HepG2 (cell line): ENCODE results near the gene TGM5. TPM values are rescaled to one million over a fixed set of nuclear protein-coding genes. Genes with fewer than 3 reads are reported as not detected.
A peak's percentile ranks its signal among the peaks of the same experiment; 100 is the strongest.

Experiments
- AKAP8 ChIP-seq: sonication (generic); formaldehyde crosslinking; IDR thresholded peaks from 2 replicates; pipeline ENCODE4 v1.5.1; 2020; ENCODE audit warnings: mild to moderate bottlenecking, missing genetic modification reagents
- ARID5B ChIP-seq: IDR thresholded peaks from 2 replicates; pipeline ENCODE4 v1.4.0; 2020; ENCODE audit warnings: mild to moderate bottlenecking, missing genetic modification reagents
- BRD4 ChIP-seq: sonication (generic); formaldehyde crosslinking; IDR thresholded peaks from 2 replicates; pipeline ENCODE4 v1.4.0; 2020; ENCODE audit warnings: missing genetic modification reagents
- CREB1 ChIP-seq, 2 experiments: fragments of 450-650 bp in 1 of 2; IDR thresholded peaks; 2 replicates each; pipeline ENCODE4 v1.6.1; 2016 to 2017; ENCODE audit warnings: control low read depth in 1 of 2, mild to moderate bottlenecking in 1 of 2, missing compliant biosample characterization in 1 of 2, missing genetic modification characterization in 1 of 2
- ETV5 ChIP-seq: IDR thresholded peaks from 2 replicates; pipeline ENCODE4 v1.6.1; 2018; ENCODE audit warnings: missing biosample characterization, missing genetic modification reagents, inconsistent platforms, borderline replicate concordance
- FOXC1 ChIP-seq: sonication (generic); formaldehyde crosslinking; IDR thresholded peaks from 2 replicates; pipeline ENCODE4 v1.8.0; 2022; ENCODE audit warnings: mild to moderate bottlenecking, missing genetic modification reagents, borderline replicate concordance
- GTF2F1 ChIP-seq: fragments of 150-350 bp; IDR thresholded peaks from 2 replicates; pipeline ENCODE4 v1.6.1; 2014; ENCODE audit warnings: low read length
- HOXD1 ChIP-seq: sonication (generic); formaldehyde crosslinking; IDR thresholded peaks from 2 replicates; pipeline ENCODE4 v1.5.0; 2020; ENCODE audit warnings: missing genetic modification reagents
- IKZF5 ChIP-seq: IDR thresholded peaks from 2 replicates; pipeline ENCODE4 v1.6.1; 2018; ENCODE audit warnings: missing genetic modification reagents, mild to moderate bottlenecking, missing compliant biosample characterization
- ISL2 ChIP-seq: sonication (generic); formaldehyde crosslinking; IDR thresholded peaks from 2 replicates; pipeline ENCODE4 v1.5.0; 2020; ENCODE audit warnings: missing genetic modification reagents
- MED8 ChIP-seq: sonication (generic); formaldehyde crosslinking; IDR thresholded peaks from 2 replicates; pipeline ENCODE4 v1.8.1; 2023; ENCODE audit warnings: mild to moderate bottlenecking, missing genetic modification reagents; ENCODE audit not compliant: insufficient replicate concordance
- PRDM15 ChIP-seq: sonication (generic); formaldehyde crosslinking; IDR thresholded peaks from 2 replicates; pipeline ENCODE4 v1.4.0; 2020; ENCODE audit warnings: missing genetic modification reagents
- RELA ChIP-seq: sonication (generic); formaldehyde crosslinking; IDR thresholded peaks from 2 replicates; pipeline ENCODE4 v1.4.0; 2020; ENCODE audit warnings: missing genetic modification reagents
- TAF15 ChIP-seq: fragments of 200-400 bp; formaldehyde crosslinking; IDR thresholded peaks from one replicate; pipeline ENCODE4 v1.6.1; 2018; ENCODE audit warnings: mild to moderate bottlenecking, low read depth, low read length; ENCODE audit not compliant: poor library complexity, severe bottlenecking
- TBX2 ChIP-seq: sonication (generic); formaldehyde crosslinking; IDR thresholded peaks from 2 replicates; pipeline ENCODE4 v1.5.0; 2020; ENCODE audit warnings: missing genetic modification reagents, mild to moderate bottlenecking, borderline replicate concordance
- XRCC5 ChIP-seq: fragments of 200-400 bp; formaldehyde crosslinking; optimal IDR thresholded peaks from 2 replicates; pipeline ENCODE3; 2017; ENCODE audit warnings: mild to moderate bottlenecking, low read length
- ZMAT5 ChIP-seq: sonication (generic); formaldehyde crosslinking; IDR thresholded peaks from 2 replicates; pipeline ENCODE4 v1.5.0; 2020; ENCODE audit warnings: mild to moderate bottlenecking, low read depth, missing genetic modification reagents, borderline replicate concordance
- ZNF143 ChIP-seq: sonication (generic); formaldehyde crosslinking; IDR thresholded peaks from 2 replicates; pipeline ENCODE4 v1.4.0; 2020; ENCODE audit warnings: missing genetic modification reagents
- ZNF20 ChIP-seq: sonication (generic); formaldehyde crosslinking; IDR thresholded peaks from 2 replicates; pipeline ENCODE4 v1.4.0; 2020; ENCODE audit warnings: mild to moderate bottlenecking, moderate library complexity, missing genetic modification reagents
- ZNF432 ChIP-seq: sonication (generic); formaldehyde crosslinking; IDR thresholded peaks from 2 replicates; pipeline ENCODE4 v1.5.0; 2020; ENCODE audit warnings: missing genetic modification reagents, mild to moderate bottlenecking, borderline replicate concordance
- polyA plus RNA-seq, 8 experiments: library from polyadenylated mRNA; depleted of rRNA in 3 of 8; stranded (reverse) in 7 of 8; unstranded in 1 of 8; fragments of >200 nt; fragmentation: Illumina TruSeq in 4 of 8; extraction: Trizol in 4 of 8; gene quantifications; 2 replicates each; pipeline versions ENCODE4 v1.2.1 to v1.2.3, GENCODE V29; 2011 to 2016; ENCODE audit warnings: low read depth in 4 of 8, missing spikeins in 1 of 8, mixed read lengths in 1 of 8; ENCODE audit not compliant: insufficient read depth in 1 of 8
- total RNA-seq, 5 experiments: library from RNA; depleted of rRNA; stranded (reverse); fragments of >200 nt; fragmentation: Illumina TruSeq; extraction: Trizol; gene quantifications; 2 replicates each; pipeline ENCODE4 v1.2.3, GENCODE V29; 2016; ENCODE audit warnings: low read depth in 1 of 5

TGM5 gene
- total and polyA plus RNA-seq, 2 of the 13 experiments (the other 11 are each of a cell fraction or from before 2014, with no cell fraction given), result 0.18 to 0.65 TPM

- TF ChIP-seq FOXC1 (CRISPR knock-in tag) (peak; percentile 64; the same call in 1 of the 2 replicates), ETV5 (CRISPR knock-in tag) (peak; percentile 92), BRD4 (CRISPR knock-in tag) (no peak; the same call in 1 of the 2 replicates), ZNF432 (no peak), TBX2 (CRISPR knock-in tag) (peak; percentile 84; the same call in 1 of the 2 replicates), ISL2 (CRISPR knock-in tag) (peak; percentile 62; the same call in 1 of the 2 replicates), MED8 (CRISPR knock-in tag) (no peak), IKZF5 (CRISPR knock-in tag) (peak; percentile 12; the same call in 1 of the 2 replicates), ZNF143 (peak; percentile 46; the same call in 1 of the 2 replicates), ARID5B (peak; percentile 50), GTF2F1 (no peak), TAF15 (no peak), XRCC5 (peak; percentile 26), PRDM15 (CRISPR knock-in tag) (no peak), AKAP8 (CRISPR knock-in tag) (peak; percentile 90), ZNF20 (CRISPR knock-in tag) (no peak), ZMAT5 (CRISPR knock-in tag) (no peak), RELA (CRISPR knock-in tag) (peak; percentile 75; the same call in 1 of the 2 replicates), HOXD1 (peak; percentile 58), CREB1 (IDR thresholded peaks at IDR 0.05) (no peak), CREB1 (CRISPR knock-in tag; IDR thresholded peaks at IDR 0.05) (no peak)
Measured at GRCh38 chr15:43185157-43186002, 81.3 kb downstream of the TGM5 start, which contains the start of gene CCNDBP1 (continued).
